Suprapubic skin (tissue), 4 donors: Measurements from ENCODE around the gene MFAP4. TPM values are rescaled to one million over a fixed set of nuclear protein-coding genes. Genes with fewer than 3 reads are reported as not detected.

Experiments
- DNase-seq, 2 donors: peaks; one replicate each; pipeline ENCODE4 v3.0.0-alpha.2; 2019; ENCODE audit warnings: low spot score in 2 of 2
- H3K27ac ChIP-seq: fragments of 200-600 bp; sonication (generic); one replicate; pipeline ENCODE4 v1.5.1; 2019
- H3K27me3 ChIP-seq: fragments of 200-600 bp; sonication (generic); one replicate; pipeline ENCODE4 v1.5.1; 2019
- H3K36me3 ChIP-seq: fragments of 200-600 bp; sonication (generic); one replicate; pipeline ENCODE4 v1.5.1; 2019
- H3K4me1 ChIP-seq: fragments of 200-600 bp; sonication (generic); one replicate; pipeline ENCODE4 v1.5.1; 2019
- H3K4me3 ChIP-seq: fragments of 200-600 bp; sonication (generic); one replicate; pipeline ENCODE4 v1.5.1; 2019; ENCODE audit warnings: mild to moderate bottlenecking
- H3K9me3 ChIP-seq: fragments of 200-600 bp; sonication (generic); one replicate; pipeline ENCODE4 v1.5.1; 2019
- CTCF ChIP-seq, 2 donors: fragments of 200-600 bp in 1 of 2; fragments of 450-650 bp in 1 of 2; sonication (generic) in 1 of 2; IDR thresholded peaks; one replicate each; pipeline ENCODE4 v1.5.1; 2016 to 2019; ENCODE audit warnings: antibody characterized with exemption in 2 of 2, mild to moderate bottlenecking in 1 of 2, moderate library complexity in 1 of 2
- EP300 ChIP-seq: sonication (generic); formaldehyde crosslinking; IDR thresholded peaks from one replicate; pipeline ENCODE4 v1.6.1; 2017; ENCODE audit warnings: antibody characterized with exemption
- POLR2A ChIP-seq, 2 donors: fragments of 450-650 bp; IDR thresholded peaks; one replicate each; pipeline ENCODE4 v1.6.1; 2017; ENCODE audit warnings: antibody characterized with exemption in 2 of 2, mild to moderate bottlenecking in 2 of 2, moderate library complexity in 2 of 2
- POLR2AphosphoS5 ChIP-seq, 3 donors: sonication (generic); formaldehyde crosslinking; IDR thresholded peaks; one replicate each; pipeline ENCODE4 v1.6.1; 2017; ENCODE audit warnings: antibody characterized with exemption in 3 of 3
- WGBS: methylation state at CpG from one replicate; pipeline ENCODE4 v1.1.5; 2018; 5-methylcytosine and 5-hydroxymethylcytosine counted together
- total RNA-seq, 4 donors: library from RNA; depleted of rRNA; stranded (reverse); fragments of >200 nt; gene quantifications; one replicate each; pipeline ENCODE4 v1.1.0, GENCODE V29; 2016

MFAP4 gene
- total RNA-seq, 4 donors from 2014 or later = 14.9 to 27.8 (median 24.9) TPM

- no peaks in the 10 kb centered on the region for H3K27me3 ChIP-seq
- H3K36me3 ChIP-seq = no peaks in the 10 kb centered on the region
- TF ChIP-seq POLR2A (IDR thresholded peaks at IDR 0.05) (no peak), CTCF (IDR thresholded peaks at IDR 0.05) (no peak), POLR2AphosphoS5 (IDR thresholded peaks at IDR 0.05) (no peak), EP300 (no peak)
- no peak overlapping the region for H3K4me3 ChIP-seq
- 65% methylated on average over 5 of the region's 5 CpGs for WGBS
- H3K27ac ChIP-seq = peak overlapping the region; percentile 93
- peak in 1 of 2 donors; percentile 68 for DNase-seq
- peaks cover 60% of the 10 kb centered on the region for H3K4me1 ChIP-seq
- H3K9me3 ChIP-seq = no peaks in the 10 kb centered on the region
Observed at GRCh38 chr17:19388791-19389785, 2.1 kb upstream of the MFAP4 start.

- no peak overlapping the region for H3K4me3 ChIP-seq
- peaks cover 6% of the 10 kb centered on the region for H3K36me3 ChIP-seq
- no peak for TF ChIP-seq EP300
- peaks cover 67% of the 10 kb centered on the region for H3K4me1 ChIP-seq
- H3K9me3 ChIP-seq = no peaks in the 10 kb centered on the region
- H3K27me3 ChIP-seq = no peaks in the 10 kb centered on the region
- DNase-seq = peak in 1 of 2 donors; percentile 49
- 100% methylated on average over 2 of the region's 2 CpGs for WGBS
- peak overlapping the region; percentile 93 for H3K27ac ChIP-seq
Observed at GRCh38 chr17:19387921-19388521, 1.0 kb upstream of the MFAP4 start.

GRCh38 chr17:19386051-19386929 is 700 bp downstream of the MFAP4 start:
- Histone ChIP-seq H3K27ac (peak overlapping the region; percentile 93), H3K36me3 (peaks cover 24% of the 10 kb centered on the region), H3K4me1 (peaks cover 78% of the 10 kb centered on the region), H3K4me3 (peak overlapping the region; percentile 26), H3K27me3 (no peaks in the 10 kb centered on the region), H3K9me3 (no peaks in the 10 kb centered on the region)
- peak in 2 of 3 donors; percentile 39 to 66 for TF ChIP-seq POLR2AphosphoS5 (IDR thresholded peaks at IDR 0.05)
- no peak for TF ChIP-seq CTCF (IDR thresholded peaks at IDR 0.05)
- WGBS = 41% methylated on average over 14 of the region's 20 CpGs
- DNase-seq = peak; percentile 91 to 92

- H3K9me3 ChIP-seq = no peaks in the 10 kb centered on the region
Observed at GRCh38 chr17:19385521-19385983, 1.4 kb downstream of the MFAP4 start.

More at GRCh38 chr17:19385521-19385983, 1.4 kb downstream of the MFAP4 start:
- H3K4me1 ChIP-seq = peaks cover 76% of the 10 kb centered on the region
- no peaks in the 10 kb centered on the region for H3K27me3 ChIP-seq
- TF ChIP-seq POLR2AphosphoS5 (IDR thresholded peaks at IDR 0.05) (no peak), POLR2A (IDR thresholded peaks at IDR 0.05) (no peak), EP300 (no peak), CTCF (IDR thresholded peaks at IDR 0.05) (no peak)
- H3K27ac ChIP-seq = peak overlapping the region; percentile 93
- peaks cover 31% of the 10 kb centered on the region for H3K36me3 ChIP-seq
- 42% methylated on average over 3 of the region's 9 CpGs for WGBS
- peak in 1 of 2 donors; percentile 64 for DNase-seq
- peak overlapping the region; percentile 6 for H3K4me3 ChIP-seq
